ENCODE results near the gene ADAMTS9.

DNA sequence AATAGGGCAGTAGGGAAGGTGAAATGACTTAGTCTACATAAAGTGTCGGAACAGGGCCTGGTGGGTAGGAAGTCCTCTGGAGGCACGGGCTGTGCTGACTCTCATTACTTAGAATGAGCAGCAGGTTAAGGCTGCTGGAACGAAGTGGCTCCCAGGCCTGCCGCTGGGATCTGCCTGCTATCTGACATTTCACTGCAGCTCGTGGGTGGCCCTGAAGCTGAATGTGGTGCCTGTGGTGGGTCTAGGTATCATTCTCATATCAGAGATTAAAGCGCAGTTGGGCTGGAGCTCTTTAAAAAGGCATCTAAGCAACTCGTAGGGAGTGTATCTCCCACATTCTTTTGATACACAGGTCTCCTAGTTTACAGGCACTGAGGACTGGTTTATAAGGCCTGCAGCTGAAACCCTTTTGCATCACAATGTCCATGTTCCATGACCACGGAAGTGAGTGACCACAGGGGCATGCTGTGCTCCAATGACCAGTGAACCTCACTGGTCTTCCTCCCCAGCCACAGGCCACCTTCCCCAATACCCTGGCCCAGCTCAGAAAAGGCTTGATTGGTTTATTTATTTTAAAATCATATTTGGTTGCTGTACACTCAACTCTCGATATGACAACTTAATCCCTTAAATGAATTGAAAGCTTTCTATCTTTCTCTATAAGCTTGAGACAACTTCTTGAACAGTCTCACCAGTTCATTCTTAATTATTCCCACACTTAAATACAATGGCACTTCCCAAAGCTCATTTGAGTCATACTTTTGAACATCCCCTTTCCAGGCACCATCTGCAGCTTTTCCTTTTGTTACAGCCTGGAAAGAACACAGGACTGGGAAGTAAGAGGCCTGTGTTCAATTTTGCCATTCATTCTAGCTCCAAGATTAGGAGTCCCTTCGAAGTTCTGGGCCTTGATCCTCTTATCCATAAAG is 19.0 kb downstream of the ADAMTS9 start:
- TF ChIP-seq TCF7 (IDR thresholded peaks at IDR 0.05; ENCODE audit: borderline replicate concordance) = no peak
- no peak for TF ChIP-seq CHD2 (IDR thresholded peaks at IDR 0.05; ENCODE audit: borderline replicate concordance, low read depth, low read length)
- no peak for TF ChIP-seq EP300 (IDR thresholded peaks at IDR 0.05; ENCODE audit: borderline replicate concordance in 1 of 2, control insufficient read depth in 1 of 2, low read depth in 2 of 2, low read length in 2 of 2)
- TF ChIP-seq, protein P1, sequence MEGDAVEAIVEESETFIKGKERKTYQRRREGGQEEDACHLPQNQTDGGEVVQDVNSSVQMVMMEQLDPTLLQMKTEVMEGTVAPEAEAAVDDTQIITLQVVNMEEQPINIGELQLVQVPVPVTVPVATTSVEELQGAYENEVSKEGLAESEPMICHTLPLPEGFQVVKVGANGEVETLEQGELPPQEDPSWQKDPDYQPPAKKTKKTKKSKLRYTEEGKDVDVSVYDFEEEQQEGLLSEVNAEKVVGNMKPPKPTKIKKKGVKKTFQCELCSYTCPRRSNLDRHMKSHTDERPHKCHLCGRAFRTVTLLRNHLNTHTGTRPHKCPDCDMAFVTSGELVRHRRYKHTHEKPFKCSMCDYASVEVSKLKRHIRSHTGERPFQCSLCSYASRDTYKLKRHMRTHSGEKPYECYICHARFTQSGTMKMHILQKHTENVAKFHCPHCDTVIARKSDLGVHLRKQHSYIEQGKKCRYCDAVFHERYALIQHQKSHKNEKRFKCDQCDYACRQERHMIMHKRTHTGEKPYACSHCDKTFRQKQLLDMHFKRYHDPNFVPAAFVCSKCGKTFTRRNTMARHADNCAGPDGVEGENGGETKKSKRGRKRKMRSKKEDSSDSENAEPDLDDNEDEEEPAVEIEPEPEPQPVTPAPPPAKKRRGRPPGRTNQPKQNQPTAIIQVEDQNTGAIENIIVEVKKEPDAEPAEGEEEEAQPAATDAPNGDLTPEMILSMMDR (IDR thresholded peaks at IDR 0.05 in 2 of 3, conservative IDR thresholded peaks at IDR 0.05 in 1 of 3; ENCODE audit: control insufficient read depth in 2 of 3, extremely low read depth in 1 of 3, insufficient read depth in 1 of 3, low read depth in 3 of 3, low read length in 3 of 3) = no peak
- TF ChIP-seq ZZZ3 (IDR thresholded peaks at IDR 0.05; ENCODE audit: control insufficient read depth, insufficient read length, low read depth) = no peak
- TF ChIP-seq USF2 (IDR thresholded peaks at IDR 0.05; ENCODE audit: borderline replicate concordance, low read depth, low read length) = no peak
- no peak for TF ChIP-seq TBL1XR1 (IDR thresholded peaks at IDR 0.05; ENCODE audit: low read depth, low read length)
- no peak for TF ChIP-seq RFX5 (IDR thresholded peaks at IDR 0.05; ENCODE audit: low read depth, low read length)
